Thymus (tissue), 14 donors: Measurements from ENCODE around the gene ARMH2. TPM values are rescaled to one million over a fixed set of nuclear protein-coding genes. Genes with fewer than 3 reads are reported as not detected.

Source experiments
- DNase-seq, 9 donors: peaks; one replicate each; pipeline ENCODE4 v3.0.0-alpha.2; 2013; ENCODE audit warnings: low spot score in 9 of 9, low read depth in 6 of 9, missing footprints in 1 of 9
- H3K27ac ChIP-seq, 2 donors: one replicate each; pipeline ENCODE4 v1.5.1; 2013; ENCODE audit warnings: control low read depth in 1 of 2, low read depth in 1 of 2, low read length in 1 of 2, mild to moderate bottlenecking in 1 of 2, moderate library complexity in 1 of 2
- H3K27me3 ChIP-seq, 2 donors: one replicate each; pipeline ENCODE4 v1.5.1; 2013; ENCODE audit warnings: low read length in 1 of 2; ENCODE audit not compliant: control insufficient read depth in 2 of 2, insufficient read depth in 1 of 2
- H3K36me3 ChIP-seq, 2 donors: one replicate each; pipeline ENCODE4 v1.5.1; 2013; ENCODE audit warnings: low read length in 1 of 2, mild to moderate bottlenecking in 1 of 2, moderate library complexity in 1 of 2; ENCODE audit not compliant: control insufficient read depth in 2 of 2, insufficient read depth in 2 of 2
- H3K4me1 ChIP-seq, 2 donors: one replicate each; pipeline ENCODE4 v1.5.1; 2013; ENCODE audit warnings: low read length in 2 of 2; ENCODE audit not compliant: control insufficient read depth in 2 of 2, insufficient read depth in 2 of 2
- H3K4me3 ChIP-seq, 2 donors: one replicate each; pipeline ENCODE4 v1.5.1; 2013; ENCODE audit warnings: low read length in 2 of 2, control low read depth in 1 of 2, mild to moderate bottlenecking in 1 of 2
- H3K9me3 ChIP-seq, 2 donors: one replicate each; pipeline ENCODE4 v1.5.1; 2013; ENCODE audit warnings: low read length in 1 of 2, mild to moderate bottlenecking in 1 of 2; ENCODE audit not compliant: control insufficient read depth in 2 of 2, insufficient read depth in 1 of 2
- WGBS: extraction: QIAGEN DNeasy Blood & Tissue Kit; methylation state at CpG from one replicate; pipeline ENCODE4 v1.1.7; 2013; 5-methylcytosine and 5-hydroxymethylcytosine counted together
- long read RNA-seq, 10 donors: transcript quantifications; one replicate each; lab custom pipeline, GENCODE V29; 2026
- polyA plus RNA-seq: library from polyadenylated mRNA; stranded (reverse); fragments of 200-250 nt; gene quantifications from one replicate; pipeline ENCODE4 v1.2.3, GENCODE V29; 2013
- total RNA-seq: library from RNA; stranded (reverse); fragments of 120-200 nt; gene quantifications from one replicate; pipeline ENCODE4 v1.2.4, GENCODE V29; 2013
- donor health status: healthy.

ARMH2 gene
- total RNA-seq, result not detected
- polyA plus RNA-seq, result 0.21 TPM
- long read RNA-seq, donor 1, result 0 reads
- long read RNA-seq, donor 2, result 0 reads
- long read RNA-seq, donor 3, result 0 reads
- long read RNA-seq, donor 4, result 0 reads
- long read RNA-seq, donor 5, result 0 reads
- long read RNA-seq, donor 6, result 0 reads
- long read RNA-seq, donor 7, result 0 reads
- long read RNA-seq, donor 8, result 0 reads
- long read RNA-seq, donor 9, result 0 reads
- long read RNA-seq, donor 10, result 0 reads

DNA sequence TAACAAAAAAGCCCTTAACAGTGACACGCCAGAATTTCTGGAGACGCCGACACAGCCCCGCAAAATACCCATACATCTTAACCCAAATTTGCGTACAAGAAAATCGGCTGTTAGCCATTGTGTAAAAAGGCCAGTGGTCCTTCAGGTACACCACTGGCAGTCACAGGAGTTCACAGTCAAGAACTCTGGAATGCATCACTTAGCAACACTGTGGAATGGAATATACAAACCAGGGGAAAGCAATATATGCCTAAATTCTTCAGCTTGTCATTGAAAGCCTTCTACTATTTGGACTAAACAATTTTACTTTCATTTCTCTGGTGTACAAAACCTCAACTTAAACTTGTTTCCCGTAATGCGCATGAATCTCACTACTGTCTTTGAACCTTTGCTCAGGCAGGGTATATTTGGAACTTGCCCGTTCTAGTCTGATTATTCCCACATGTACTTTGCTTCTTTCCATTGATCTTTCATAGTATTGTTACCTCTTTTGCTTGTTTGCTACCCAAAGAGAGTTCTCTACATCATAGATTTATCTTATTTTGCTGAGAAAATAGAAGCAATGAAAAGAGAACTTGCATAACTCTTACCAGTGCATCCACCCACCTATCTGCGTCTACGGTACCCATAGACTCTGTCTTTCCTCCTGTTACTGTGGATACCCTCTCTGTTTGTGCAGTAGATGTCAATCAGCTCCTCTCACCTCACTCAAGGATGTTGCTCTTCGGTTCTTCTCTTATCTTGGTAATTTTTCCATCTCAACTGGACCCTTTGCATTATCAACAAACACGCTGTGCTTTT is at the start of gene ARMH2:
ARMH2 (minus strand) TSS at position 178 of the 801 bp plus-strand sequence; CDS start at position 118, 60 bp downstream.
- H3K9me3 ChIP-seq, result no peaks in the 10 kb centered on the region
- H3K27me3 ChIP-seq, result no peaks in the 10 kb centered on the region
- WGBS, result 96% methylated on average over 13 of the region's 13 CpGs
- no peak within 1 kb of the TSS for H3K27ac ChIP-seq
- no peak for DNase-seq
- peaks cover 0 to 12% of the 10 kb centered on the region in 2 donors for H3K36me3 ChIP-seq
- no peaks in the 10 kb centered on the region for H3K4me1 ChIP-seq
- no peak within 1 kb of the TSS for H3K4me3 ChIP-seq

GRCh38 chr6:24848461-24848860 is 49.7 kb upstream of the ARMH2 start:
- 98% methylated on average over 4 of the region's 4 CpGs for WGBS
- H3K36me3 ChIP-seq, result peaks cover 67 to 85% of the 10 kb centered on the region in 2 donors
- no peak overlapping the region for H3K27ac ChIP-seq
- H3K27me3 ChIP-seq, result no peaks in the 10 kb centered on the region
- H3K4me1 ChIP-seq, result no peaks in the 10 kb centered on the region
- no peak overlapping the region for H3K4me3 ChIP-seq
- no peaks in the 10 kb centered on the region for H3K9me3 ChIP-seq
- no peak for DNase-seq

- 96% methylated on average over 7 of the region's 7 CpGs for WGBS
- Histone ChIP-seq H3K4me3 (no peak overlapping the region), H3K36me3 (peaks cover 70 to 83% of the 10 kb centered on the region in 2 donors), H3K27me3 (no peaks in the 10 kb centered on the region), H3K27ac (no peak overlapping the region), H3K4me1 (no peaks in the 10 kb centered on the region), H3K9me3 (no peaks in the 10 kb centered on the region)
- DNase-seq, result no peak
Measured at GRCh38 chr6:24847402-24847801, 48.7 kb upstream of the ARMH2 start.

- no peaks in the 10 kb centered on the region for H3K27me3 ChIP-seq
- H3K4me1 ChIP-seq, result no peaks in the 10 kb centered on the region
- WGBS, result 98% methylated on average over 4 of the region's 4 CpGs
- no peak overlapping the region for H3K27ac ChIP-seq
- no peak for DNase-seq
- H3K9me3 ChIP-seq, result no peaks in the 10 kb centered on the region
- H3K4me3 ChIP-seq, result no peak overlapping the region
- peaks cover 71 to 86% of the 10 kb centered on the region in 2 donors for H3K36me3 ChIP-seq
Measured at GRCh38 chr6:24845578-24845977, 46.9 kb upstream of the ARMH2 start.

- no peak overlapping the region for H3K27ac ChIP-seq
- no peaks in the 10 kb centered on the region for H3K9me3 ChIP-seq
- no peaks in the 10 kb centered on the region for H3K27me3 ChIP-seq
- DNase-seq, result no peak
- no peaks in the 10 kb centered on the region for H3K4me1 ChIP-seq
- no peak overlapping the region for H3K4me3 ChIP-seq
- WGBS, result 96% methylated on average over 6 of the region's 6 CpGs
- H3K36me3 ChIP-seq, result peaks cover 71 to 86% of the 10 kb centered on the region in 2 donors
Measured at GRCh38 chr6:24844903-24845302, 46.2 kb upstream of the ARMH2 start.

DNA sequence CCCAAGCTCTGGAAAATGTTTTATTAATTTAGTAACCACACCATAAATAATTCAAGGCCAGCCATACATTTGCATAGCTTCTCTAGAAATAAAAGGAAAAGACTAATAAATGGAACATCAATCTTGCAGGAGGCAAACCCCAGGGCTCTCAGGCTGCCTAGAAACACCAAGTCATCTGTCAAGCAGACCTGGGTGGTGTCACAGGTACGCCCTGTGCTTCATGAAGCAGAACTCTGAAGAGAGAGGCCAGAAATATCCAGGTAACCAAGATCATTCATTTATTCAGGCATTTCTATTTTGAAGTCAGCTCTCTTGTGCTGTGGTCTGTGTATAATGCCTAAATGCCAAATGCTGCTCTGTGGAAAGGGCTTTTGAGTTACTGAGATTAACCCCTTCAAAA is 45.3 kb upstream of the ARMH2 start:
- Histone ChIP-seq H3K9me3 (no peaks in the 10 kb centered on the region), H3K4me1 (no peaks in the 10 kb centered on the region), H3K4me3 (no peak overlapping the region), H3K27me3 (no peaks in the 10 kb centered on the region), H3K27ac (no peak overlapping the region), H3K36me3 (peaks cover 67 to 84% of the 10 kb centered on the region in 2 donors)
- DNase-seq, result no peak
- 97% methylated on average over 1 of the region's 1 CpG for WGBS

- Histone ChIP-seq H3K27me3 (no peaks in the 10 kb centered on the region), H3K4me1 (no peaks in the 10 kb centered on the region), H3K27ac (no peak overlapping the region), H3K4me3 (no peak overlapping the region), H3K9me3 (no peaks in the 10 kb centered on the region), H3K36me3 (peaks cover 41 to 63% of the 10 kb centered on the region in 2 donors)
- no peak for DNase-seq
- 95% methylated on average over 2 of the region's 2 CpGs for WGBS
Measured at GRCh38 chr6:24840187-24840586, 41.5 kb upstream of the ARMH2 start.

DNA sequence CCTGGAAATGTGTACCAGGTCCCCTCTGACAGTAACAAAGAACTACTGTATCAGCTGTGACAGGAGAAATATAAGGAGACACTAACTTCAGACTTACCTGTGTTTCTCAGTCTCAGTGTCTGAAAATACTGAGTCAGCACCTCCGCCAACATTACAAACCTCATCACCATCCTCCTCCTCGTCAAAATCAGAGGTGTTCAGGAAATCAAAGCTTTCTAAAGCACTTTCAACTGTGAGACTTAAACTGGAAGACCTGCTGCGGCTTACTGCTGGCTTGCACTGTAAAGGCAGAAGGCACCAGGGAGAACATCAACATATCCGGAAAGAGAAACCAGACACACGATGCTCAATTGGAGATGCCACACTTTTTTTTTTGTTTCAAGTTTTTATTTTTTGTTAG is 40.3 kb upstream of the ARMH2 start:
- no peak for DNase-seq
- Histone ChIP-seq H3K9me3 (peaks cover 0 to 6% of the 10 kb centered on the region in 2 donors), H3K27me3 (no peaks in the 10 kb centered on the region), H3K27ac (no peak overlapping the region), H3K4me3 (no peak overlapping the region), H3K36me3 (peaks cover 44 to 67% of the 10 kb centered on the region in 2 donors), H3K4me1 (no peaks in the 10 kb centered on the region)
- WGBS, result 86% methylated on average over 5 of the region's 5 CpGs

GRCh38 chr6:24838081-24838480 is 39.4 kb upstream of the ARMH2 start:
- no peak overlapping the region for H3K27ac ChIP-seq
- peaks cover 0 to 7% of the 10 kb centered on the region in 2 donors for H3K9me3 ChIP-seq
- WGBS, result 98% methylated on average over 3 of the region's 3 CpGs
- peaks cover 41 to 60% of the 10 kb centered on the region in 2 donors for H3K36me3 ChIP-seq
- H3K4me3 ChIP-seq, result no peak overlapping the region
- H3K4me1 ChIP-seq, result no peaks in the 10 kb centered on the region
- no peak for DNase-seq
- H3K27me3 ChIP-seq, result no peaks in the 10 kb centered on the region
